ENCODE measurements around the gene DAB1. TPM values are rescaled to one million over a fixed set of nuclear protein-coding genes. Genes with fewer than 3 reads are reported as not detected.

The DAB1 gene
- total RNA-seq, 2 donors from 2014 or later, result 0.72 TPM; not detected in 1

GRCh38 chr1:57164584-57164983, 259.3 kb downstream of the DAB1 start:
- no peak overlapping the region for H3K27ac Mint-ChIP-seq
- peaks cover 12% of the 10 kb centered on the region for H3K27me3 Mint-ChIP-seq (ENCODE audit: low read depth)
- peak in 1 of 2 donors; percentile 73 for ATAC-seq (replicated peaks in 1 of 2)
- no peak overlapping the region for H3K4me3 Mint-ChIP-seq
- H3K4me1 Mint-ChIP-seq (ENCODE audit: low read depth), result no peaks in the 10 kb centered on the region
- no peaks in the 10 kb centered on the region for H3K36me3 Mint-ChIP-seq (ENCODE audit: insufficient read depth in 2 of 2)
- DNase-seq, result no peak
- H3K9me3 Mint-ChIP-seq, result peaks cover 2 to 3% of the 10 kb centered on the region in 2 donors

- no peak overlapping the region for H3K27ac Mint-ChIP-seq
- no peak for DNase-seq
- H3K9me3 Mint-ChIP-seq, result peaks cover 1 to 2% of the 10 kb centered on the region in 2 donors
- peaks cover 12% of the 10 kb centered on the region for H3K27me3 Mint-ChIP-seq (ENCODE audit: low read depth)
- H3K4me1 Mint-ChIP-seq (ENCODE audit: low read depth), result no peaks in the 10 kb centered on the region
- no peak for ATAC-seq (replicated peaks in 1 of 2)
- no peaks in the 10 kb centered on the region for H3K36me3 Mint-ChIP-seq (ENCODE audit: insufficient read depth in 2 of 2)
- H3K4me3 Mint-ChIP-seq, result no peak overlapping the region
Measured at GRCh38 chr1:57163789-57164188, 260.1 kb downstream of the DAB1 start.

- peak in 1 of 2 donors; percentile 78 for ATAC-seq (replicated peaks in 1 of 2)
- Mint-ChIP-seq H3K27me3 (ENCODE audit: low read depth) (peaks cover 12% of the 10 kb centered on the region), H3K27ac (no peak overlapping the region), H3K4me3 (peak overlapping the region in 1 of 2 donors; percentile 7), H3K36me3 (ENCODE audit: insufficient read depth in 2 of 2) (no peaks in the 10 kb centered on the region), H3K4me1 (ENCODE audit: low read depth) (no peaks in the 10 kb centered on the region), H3K9me3 (peaks cover 0 to 1% of the 10 kb centered on the region in 2 donors)
- peak in 1 of 2 donors; percentile 27 for DNase-seq
Measured at GRCh38 chr1:57163325-57163724, 260.5 kb downstream of the DAB1 start.

- H3K4me3 Mint-ChIP-seq, result no peak overlapping the region
- H3K27me3 Mint-ChIP-seq (ENCODE audit: low read depth), result peaks cover 12% of the 10 kb centered on the region
- H3K36me3 Mint-ChIP-seq (ENCODE audit: insufficient read depth in 2 of 2), result no peaks in the 10 kb centered on the region
- no peak for DNase-seq
- no peak for ATAC-seq (replicated peaks in 1 of 2)
- no peak overlapping the region for H3K27ac Mint-ChIP-seq
- H3K4me1 Mint-ChIP-seq (ENCODE audit: low read depth), result no peaks in the 10 kb centered on the region
- peaks cover 0 to 1% of the 10 kb centered on the region in 2 donors for H3K9me3 Mint-ChIP-seq
Measured at GRCh38 chr1:57162607-57163261, 261.1 kb downstream of the DAB1 start.

GRCh38 chr1:57160594-57160993, 263.3 kb downstream of the DAB1 start:
- H3K27me3 Mint-ChIP-seq (ENCODE audit: low read depth), result peaks cover 12% of the 10 kb centered on the region
- H3K9me3 Mint-ChIP-seq, result peaks cover 0 to 4% of the 10 kb centered on the region in 2 donors
- ATAC-seq (replicated peaks in 1 of 2) (no peak), DNase-seq (no peak)
- no peaks in the 10 kb centered on the region for H3K36me3 Mint-ChIP-seq (ENCODE audit: insufficient read depth in 2 of 2)
- H3K4me1 Mint-ChIP-seq (ENCODE audit: low read depth), result no peaks in the 10 kb centered on the region
- H3K4me3 Mint-ChIP-seq, result no peak overlapping the region
- no peak overlapping the region for H3K27ac Mint-ChIP-seq

- Mint-ChIP-seq H3K4me3 (no peak overlapping the region), H3K27me3 (ENCODE audit: low read depth) (peaks cover 17% of the 10 kb centered on the region), H3K36me3 (ENCODE audit: insufficient read depth in 2 of 2) (no peaks in the 10 kb centered on the region), H3K4me1 (ENCODE audit: low read depth) (no peaks in the 10 kb centered on the region), H3K9me3 (peaks cover 0 to 4% of the 10 kb centered on the region in 2 donors), H3K27ac (no peak overlapping the region)
- ATAC-seq (replicated peaks in 1 of 2), result no peak
- DNase-seq, result no peak
Measured at GRCh38 chr1:57158604-57158998, 265.3 kb downstream of the DAB1 start.

GRCh38 chr1:57157818-57158603, 265.8 kb downstream of the DAB1 start:
- Mint-ChIP-seq H3K4me1 (ENCODE audit: low read depth) (no peaks in the 10 kb centered on the region), H3K36me3 (ENCODE audit: insufficient read depth in 2 of 2) (no peaks in the 10 kb centered on the region), H3K9me3 (peaks cover 0 to 2% of the 10 kb centered on the region in 2 donors), H3K27ac (no peak overlapping the region), H3K27me3 (ENCODE audit: low read depth) (peaks cover 13% of the 10 kb centered on the region), H3K4me3 (no peak overlapping the region)
- DNase-seq (no peak), ATAC-seq (replicated peaks in 1 of 2) (no peak)

GRCh38 chr1:57156907-57157306, 267.0 kb downstream of the DAB1 start:
- Mint-ChIP-seq H3K27me3 (ENCODE audit: low read depth) (peaks cover 6% of the 10 kb centered on the region), H3K27ac (no peak overlapping the region)
- no peak for ATAC-seq (replicated peaks in 1 of 2)

GRCh38 chr1:57146100-57146499, 277.8 kb downstream of the DAB1 start:
- H3K27me3 Mint-ChIP-seq (ENCODE audit: low read depth), result peaks cover 5% of the 10 kb centered on the region
- no peak overlapping the region for H3K27ac Mint-ChIP-seq
- H3K9me3 Mint-ChIP-seq, result no peaks in the 10 kb centered on the region
- H3K36me3 Mint-ChIP-seq (ENCODE audit: insufficient read depth in 2 of 2), result no peaks in the 10 kb centered on the region
- no peaks in the 10 kb centered on the region for H3K4me1 Mint-ChIP-seq (ENCODE audit: low read depth)
- DNase-seq (no peak), ATAC-seq (replicated peaks in 1 of 2) (no peak)
- H3K4me3 Mint-ChIP-seq, result no peak overlapping the region

More at GRCh38 chr1:57156907-57157306, 267.0 kb downstream of the DAB1 start:
- Mint-ChIP-seq H3K4me1 (ENCODE audit: low read depth) (no peaks in the 10 kb centered on the region), H3K36me3 (ENCODE audit: insufficient read depth in 2 of 2) (no peaks in the 10 kb centered on the region), H3K9me3 (peaks cover 0 to 2% of the 10 kb centered on the region in 2 donors), H3K4me3 (no peak overlapping the region)
- no peak for DNase-seq

- H3K36me3 Mint-ChIP-seq (ENCODE audit: insufficient read depth in 2 of 2), result no peaks in the 10 kb centered on the region
- H3K9me3 Mint-ChIP-seq, result no peaks in the 10 kb centered on the region
- H3K27me3 Mint-ChIP-seq (ENCODE audit: low read depth), result peaks cover 5% of the 10 kb centered on the region
- DNase-seq (no peak), ATAC-seq (replicated peaks in 1 of 2) (no peak)
- no peaks in the 10 kb centered on the region for H3K4me1 Mint-ChIP-seq (ENCODE audit: low read depth)
- H3K27ac Mint-ChIP-seq, result no peak overlapping the region
- no peak overlapping the region for H3K4me3 Mint-ChIP-seq
Measured at GRCh38 chr1:57142999-57143398, 280.9 kb downstream of the DAB1 start.

- Mint-ChIP-seq H3K27ac (no peak overlapping the region), H3K27me3 (ENCODE audit: low read depth) (peaks cover 5% of the 10 kb centered on the region), H3K4me3 (no peak overlapping the region), H3K9me3 (no peaks in the 10 kb centered on the region), H3K36me3 (ENCODE audit: insufficient read depth in 2 of 2) (no peaks in the 10 kb centered on the region), H3K4me1 (ENCODE audit: low read depth) (no peaks in the 10 kb centered on the region)
- no peak for ATAC-seq (replicated peaks in 1 of 2)
- DNase-seq, result no peak
Measured at GRCh38 chr1:57142169-57142568, 281.7 kb downstream of the DAB1 start.

- peaks cover 12% of the 10 kb centered on the region for H3K27me3 Mint-ChIP-seq (ENCODE audit: low read depth)
- no peak for DNase-seq
Measured at GRCh38 chr1:57138432-57139078, 285.3 kb downstream of the DAB1 start.

GRCh38 chr1:57137980-57138379, 285.9 kb downstream of the DAB1 start:
- H3K27ac Mint-ChIP-seq, result no peak overlapping the region
- ATAC-seq (replicated peaks in 1 of 2), result no peak
- H3K27me3 Mint-ChIP-seq (ENCODE audit: low read depth), result peaks cover 10% of the 10 kb centered on the region
- no peak for DNase-seq
- H3K9me3 Mint-ChIP-seq, result no peaks in the 10 kb centered on the region
- H3K4me1 Mint-ChIP-seq (ENCODE audit: low read depth), result no peaks in the 10 kb centered on the region
- H3K36me3 Mint-ChIP-seq (ENCODE audit: insufficient read depth in 2 of 2), result no peaks in the 10 kb centered on the region
- H3K4me3 Mint-ChIP-seq, result no peak overlapping the region

More at GRCh38 chr1:57138432-57139078, 285.3 kb downstream of the DAB1 start:
- H3K4me3 Mint-ChIP-seq, result no peak overlapping the region
- ATAC-seq (replicated peaks in 1 of 2), result no peak
- H3K4me1 Mint-ChIP-seq (ENCODE audit: low read depth), result no peaks in the 10 kb centered on the region
- no peak overlapping the region for H3K27ac Mint-ChIP-seq
- H3K36me3 Mint-ChIP-seq (ENCODE audit: insufficient read depth in 2 of 2), result no peaks in the 10 kb centered on the region
- H3K9me3 Mint-ChIP-seq, result no peaks in the 10 kb centered on the region

Measured in activated T-cell treated with anti-CD3 and anti-CD28 coated beads, Interleukin-2, amount 50 U/mL, for 72 hours (primary cell).